ENCODE results near the gene TBC1D21.

GRCh38 chr15:73901126-73901810, 27.9 kb downstream of the TBC1D21 start:
- TF ChIP-seq TCF4 (CRISPR knock-in tag; IDR thresholded peaks at IDR 0.05; ENCODE audit: borderline replicate concordance) (no peak), PPARA (CRISPR knock-in tag; IDR thresholded peaks at IDR 0.05; ENCODE audit: borderline replicate concordance) (no peak), TSHZ2 (CRISPR knock-in tag; IDR thresholded peaks at IDR 0.05) (no peak), ZFP3 (CRISPR knock-in tag; IDR thresholded peaks at IDR 0.05) (no peak), ISL1 (CRISPR knock-in tag; IDR thresholded peaks at IDR 0.05) (no peak), CREB5 (CRISPR knock-in tag; IDR thresholded peaks at IDR 0.05; ENCODE audit: low read depth) (no peak), ARNTL (CRISPR knock-in tag; IDR thresholded peaks at IDR 0.05; ENCODE audit: borderline replicate concordance, low read depth) (no peak), TOX (CRISPR knock-in tag; IDR thresholded peaks at IDR 0.05; ENCODE audit: borderline replicate concordance) (no peak)

Data from SK-N-SH treated with all-trans-retinoic acid at 6 μM for 48 hours (cell line).